Measurements from ENCODE around the gene SLC4A2.

GRCh38 chr7:151110236-151110940 is 51.0 kb downstream of the SLC4A2 start:
- TF ChIP-seq POLR2A (IDR thresholded peaks at IDR 0.05; ENCODE audit: low read length) (no peak), GATA1 (IDR thresholded peaks at IDR 0.05; ENCODE audit: low read depth, low read length) (no peak)
